Measurements from ENCODE around the gene PRKG1. TPM values are rescaled to one million over a fixed set of nuclear protein-coding genes. Genes with fewer than 3 reads are reported as not detected.

The PRKG1 gene
- total RNA-seq, 1 experiment from 2014 or later, result 10.4 TPM

- H3K27me3 ChIP-seq (ENCODE audit: insufficient read depth, low read length), result no peaks in the 10 kb centered on the region
- H2AFZ ChIP-seq (ENCODE audit: low read length), result no peak overlapping the region
- no CpG with 5 or more reads among the region's 1 CpG for WGBS (ENCODE audit: extremely low coverage, insufficient read length, low lambda C conversion rate)
- no peak overlapping the region for H2BK5ac ChIP-seq (ENCODE audit: insufficient read length, low read length)
- H3K23ac ChIP-seq (ENCODE audit: insufficient read length, low read depth, low read length), result no peak overlapping the region
- H3K23me2 ChIP-seq (ENCODE audit: insufficient read length, low read depth, low read length, poor library complexity, severe bottlenecking), result no peaks in the 10 kb centered on the region
- H3K9ac ChIP-seq (ENCODE audit: extremely low read depth, insufficient read length, low read length), result no peak overlapping the region
- no peak overlapping the region for H4K8ac ChIP-seq (replicated peaks; ENCODE audit: insufficient read length, low read depth, low read length)
- Mint-ChIP-seq H3K4me1 (peaks cover 11 to 15% of the 10 kb centered on the region in 2 experiments), H3K27ac (no peak overlapping the region), H3K9me3 (no peaks in the 10 kb centered on the region), H3K27me3 (ENCODE audit: low read depth) (no peaks in the 10 kb centered on the region), H3K4me3 (no peak overlapping the region), H3K36me3 (ENCODE audit: insufficient read depth in 1 of 3, low read depth in 3 of 3) (no peaks in the 10 kb centered on the region)
- no peak overlapping the region for H2BK12ac ChIP-seq (ENCODE audit: insufficient read length, low read depth, low read length)
- no peak overlapping the region for H3K4me2 ChIP-seq (ENCODE audit: insufficient read depth, insufficient read length, low read length)
- no peak overlapping the region for H3K56ac ChIP-seq (ENCODE audit: insufficient read length, low read depth, low read length)
- H4K5ac ChIP-seq (ENCODE audit: insufficient read length, low read depth, low read length), result no peak overlapping the region
- no peak overlapping the region for H3T11ph ChIP-seq (ENCODE audit: low read length)
- H4K91ac ChIP-seq (ENCODE audit: insufficient read length, low read depth, low read length), result no peak overlapping the region
- H3K18ac ChIP-seq (ENCODE audit: insufficient read length, low read depth, low read length), result no peak overlapping the region
- no peaks in the 10 kb centered on the region for H3K9me3 ChIP-seq (ENCODE audit: control insufficient read depth, low read depth, low read length)
- H3K14ac ChIP-seq (ENCODE audit: insufficient read depth, low read length), result no peak overlapping the region
- H3K4ac ChIP-seq (ENCODE audit: low read depth, low read length), result no peak overlapping the region
- H4K20me1 ChIP-seq (ENCODE audit: control insufficient read depth, insufficient read depth, insufficient read length), result no peaks in the 10 kb centered on the region
- no peak overlapping the region for H3K27ac ChIP-seq (ENCODE audit: insufficient read length, low read depth, low read length)
- no peak overlapping the region for H2AK5ac ChIP-seq (ENCODE audit: insufficient read length, low read length)
- H3K4me1 ChIP-seq (ENCODE audit: insufficient read depth, low read length), result no peaks in the 10 kb centered on the region; the same call in 1 of the 2 replicates
- H2BK120ac ChIP-seq (ENCODE audit: low read depth, low read length, poor library complexity, severe bottlenecking), result no peak overlapping the region
- no peak overlapping the region for H2BK20ac ChIP-seq (ENCODE audit: low read depth, low read length, poor library complexity, severe bottlenecking)
- H2BK15ac ChIP-seq (ENCODE audit: low read depth, low read length), result no peak overlapping the region
- no peaks in the 10 kb centered on the region for H3K79me1 ChIP-seq (ENCODE audit: insufficient read depth, low read depth, low read length, poor library complexity, severe bottlenecking)
- TF ChIP-seq, protein P1, sequence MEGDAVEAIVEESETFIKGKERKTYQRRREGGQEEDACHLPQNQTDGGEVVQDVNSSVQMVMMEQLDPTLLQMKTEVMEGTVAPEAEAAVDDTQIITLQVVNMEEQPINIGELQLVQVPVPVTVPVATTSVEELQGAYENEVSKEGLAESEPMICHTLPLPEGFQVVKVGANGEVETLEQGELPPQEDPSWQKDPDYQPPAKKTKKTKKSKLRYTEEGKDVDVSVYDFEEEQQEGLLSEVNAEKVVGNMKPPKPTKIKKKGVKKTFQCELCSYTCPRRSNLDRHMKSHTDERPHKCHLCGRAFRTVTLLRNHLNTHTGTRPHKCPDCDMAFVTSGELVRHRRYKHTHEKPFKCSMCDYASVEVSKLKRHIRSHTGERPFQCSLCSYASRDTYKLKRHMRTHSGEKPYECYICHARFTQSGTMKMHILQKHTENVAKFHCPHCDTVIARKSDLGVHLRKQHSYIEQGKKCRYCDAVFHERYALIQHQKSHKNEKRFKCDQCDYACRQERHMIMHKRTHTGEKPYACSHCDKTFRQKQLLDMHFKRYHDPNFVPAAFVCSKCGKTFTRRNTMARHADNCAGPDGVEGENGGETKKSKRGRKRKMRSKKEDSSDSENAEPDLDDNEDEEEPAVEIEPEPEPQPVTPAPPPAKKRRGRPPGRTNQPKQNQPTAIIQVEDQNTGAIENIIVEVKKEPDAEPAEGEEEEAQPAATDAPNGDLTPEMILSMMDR (conservative IDR thresholded peaks at IDR 0.05), result no peak
- no peaks in the 10 kb centered on the region for H3K79me2 ChIP-seq (ENCODE audit: insufficient read depth, low read length)
- no peak for DNase-seq
Observed at GRCh38 chr10:51403521-51403920, 329.2 kb downstream of the PRKG1 start.

All from H9 (cell line).